NCI-H446 (cell line): Measurements from ENCODE around the gene GRAMD1C.
A peak's percentile ranks its signal among the peaks of the same experiment; 100 is the strongest.

ENCODE experiments used
- DNase-seq, 2 experiments: peaks; one replicate each; lab custom pipeline; 2025; lab: John Stamatoyannopoulos, UW

Gene GRAMD1C

DNA sequence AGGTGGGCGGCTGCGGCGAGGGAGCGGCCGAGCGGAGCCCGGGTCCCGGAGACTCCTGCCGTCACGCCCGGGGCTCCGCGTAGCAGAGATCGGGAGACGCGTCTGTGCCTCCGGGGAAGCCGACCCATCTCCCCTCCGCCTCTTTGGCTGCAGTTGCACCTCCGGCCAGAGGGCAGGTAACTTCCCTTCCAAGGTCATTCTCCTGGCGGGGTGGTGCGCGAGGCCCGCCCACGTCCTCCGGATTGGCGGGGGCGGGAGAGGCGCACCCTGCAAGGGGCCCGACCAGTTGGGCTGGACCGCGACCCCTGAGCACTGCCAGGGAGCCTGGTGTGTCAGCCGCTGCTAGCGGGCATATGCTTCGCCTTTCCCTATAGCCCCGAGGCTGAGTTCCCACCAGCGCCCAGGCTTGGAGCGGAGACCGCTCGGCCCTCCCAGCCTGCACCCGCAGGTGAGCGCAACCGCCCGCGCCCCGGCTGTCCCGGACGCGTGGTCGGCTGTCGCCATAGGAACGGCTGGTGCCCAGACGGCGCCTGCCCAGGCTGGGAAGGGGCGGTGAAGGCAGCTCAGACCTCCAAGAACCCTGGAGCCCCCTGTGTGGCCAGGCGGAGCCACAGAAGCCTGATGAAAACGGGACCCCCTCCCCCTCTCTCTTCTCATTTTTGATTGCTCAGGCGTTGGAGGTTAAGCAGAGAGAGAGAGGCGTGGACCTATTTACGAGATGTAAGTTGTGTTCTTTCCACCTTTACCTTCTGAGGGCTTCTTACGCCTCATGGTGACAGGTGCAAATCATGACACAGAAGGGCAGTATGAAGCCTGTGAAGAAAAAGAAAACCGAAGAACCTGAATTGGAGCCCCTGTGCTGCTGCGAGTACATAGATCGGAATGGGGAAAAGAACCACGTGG lies 109.7 kb downstream of the GRAMD1C start:
- DNase-seq, result peak in 1 of 2 experiments; percentile 39

DNA sequence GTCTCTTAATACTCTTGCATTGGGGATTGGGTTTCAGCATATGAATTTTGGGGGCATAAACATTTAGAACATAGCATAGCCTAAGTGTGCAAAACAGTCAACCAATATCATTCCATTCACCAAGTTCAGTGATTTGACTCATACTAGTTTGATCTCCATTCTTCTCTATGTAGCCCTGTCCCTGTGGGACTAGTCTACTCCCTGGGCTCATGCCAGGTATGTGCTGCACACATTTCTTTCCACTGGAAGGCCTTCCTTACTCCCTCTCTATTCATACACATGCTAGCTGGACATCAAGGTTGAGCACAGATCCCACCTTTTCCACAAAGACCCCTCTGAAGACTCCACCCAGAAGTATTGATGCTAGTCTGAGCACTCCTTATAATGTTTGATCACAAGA lies 114.3 kb downstream of the GRAMD1C start:
- DNase-seq, result peak in 1 of 2 experiments; percentile 8

DNA sequence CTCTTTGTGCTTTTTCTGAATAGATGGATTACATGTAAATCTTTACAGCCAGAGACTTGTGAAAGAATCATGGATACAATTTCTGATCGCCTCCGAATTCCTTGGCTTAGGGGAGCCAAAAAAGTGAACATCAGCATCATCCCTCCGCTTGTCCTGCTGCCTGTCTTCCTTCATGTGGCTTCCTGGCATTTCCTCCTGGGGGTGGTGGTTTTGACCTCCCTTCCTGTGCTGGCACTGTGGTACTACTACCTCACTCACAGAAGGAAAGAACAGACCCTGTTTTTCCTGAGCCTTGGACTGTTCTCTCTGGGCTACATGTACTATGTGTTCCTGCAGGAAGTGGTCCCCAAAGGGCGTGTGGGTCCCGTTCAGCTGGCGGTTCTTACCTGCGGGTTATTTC lies 115.1 kb downstream of the GRAMD1C start:
- no peak for DNase-seq

DNA sequence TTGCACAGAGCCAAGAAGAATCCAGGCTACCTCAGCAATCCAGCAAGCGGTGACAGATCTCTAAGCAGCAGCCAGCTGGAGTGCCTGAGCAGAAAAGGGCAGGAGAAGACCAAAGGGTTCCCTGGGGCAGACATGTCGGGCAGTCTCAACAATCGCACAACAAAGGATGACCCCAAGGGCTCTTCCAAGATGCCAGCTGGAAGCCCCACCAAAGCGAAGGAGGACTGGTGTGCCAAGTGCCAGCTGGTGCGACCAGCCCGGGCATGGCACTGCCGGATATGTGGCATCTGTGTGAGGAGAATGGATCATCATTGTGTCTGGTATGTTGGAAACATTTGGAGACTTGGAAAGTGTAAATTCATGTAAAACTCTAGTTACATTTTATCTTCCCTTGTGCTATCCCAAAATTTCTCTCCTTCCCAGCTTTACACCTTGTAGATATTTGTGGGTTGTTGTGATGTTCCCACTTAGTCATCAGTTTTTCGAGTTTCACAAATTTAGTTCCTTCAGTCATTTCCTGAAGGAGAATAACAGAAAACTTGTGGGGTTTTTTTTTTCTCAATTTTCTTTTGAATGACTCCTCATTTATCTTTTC lies 115.6 kb downstream of the GRAMD1C start:
- DNase-seq, result peak in 1 of 2 experiments; percentile 70

DNA sequence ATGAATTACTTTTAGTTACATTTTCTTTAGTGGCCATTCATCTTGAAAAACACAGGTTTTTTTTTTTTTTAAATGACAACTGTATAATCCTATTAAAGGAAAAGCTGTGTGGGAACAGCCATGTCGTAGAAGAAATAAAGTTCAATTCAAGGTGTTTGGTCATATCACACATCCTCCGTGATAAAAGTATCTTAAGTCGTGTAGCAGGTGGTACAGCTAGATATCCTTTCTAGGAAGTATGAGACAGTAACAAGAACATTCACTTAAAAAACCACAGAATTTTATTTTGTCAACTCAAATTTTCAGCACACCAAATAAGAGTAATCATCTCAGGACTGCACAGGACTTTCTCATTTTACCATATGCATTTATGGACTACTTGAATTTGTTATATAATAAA lies 125.3 kb downstream of the GRAMD1C start:
- no peak for DNase-seq

DNA sequence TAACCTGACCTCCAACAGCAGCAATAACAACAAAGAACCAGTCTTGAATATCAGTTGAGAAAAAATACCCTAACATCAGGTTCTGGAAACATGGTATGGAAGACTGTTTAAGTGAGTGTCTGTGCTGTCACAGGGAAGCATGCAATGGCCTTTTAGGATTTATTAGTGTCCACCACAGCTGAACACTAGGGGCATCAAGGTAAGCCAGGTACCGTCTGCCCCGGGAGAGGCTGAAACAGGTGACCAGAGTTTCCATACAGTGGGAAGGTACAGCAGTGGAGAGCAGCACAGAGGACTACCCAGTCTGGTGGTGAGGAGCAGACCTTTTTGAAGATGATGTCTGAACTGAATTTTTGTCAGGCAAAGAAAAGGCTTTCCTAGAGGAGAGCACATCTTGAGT lies 127.6 kb downstream of the GRAMD1C start:
- DNase-seq, result no peak

DNA sequence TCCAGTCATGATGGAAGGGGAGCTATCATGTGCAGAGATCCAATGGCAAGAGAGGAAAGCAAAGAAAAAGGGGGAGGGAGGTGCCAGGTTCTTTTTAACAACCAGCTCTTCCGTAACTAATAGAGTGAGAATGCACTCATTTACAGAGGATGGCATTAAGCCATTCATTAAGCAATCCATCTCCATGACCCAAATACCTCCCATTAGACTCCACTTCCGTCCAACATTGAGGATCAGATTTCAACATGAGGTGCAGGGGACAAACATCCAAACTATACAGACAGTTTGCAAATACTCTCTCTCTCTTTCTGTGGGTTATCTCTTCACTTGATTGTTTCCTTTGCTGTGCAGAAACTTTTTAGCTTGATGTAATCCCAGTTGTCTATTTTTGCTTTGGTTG lies 130.4 kb downstream of the GRAMD1C start:
- DNase-seq, result peak in 1 of 2 experiments; percentile 14

DNA sequence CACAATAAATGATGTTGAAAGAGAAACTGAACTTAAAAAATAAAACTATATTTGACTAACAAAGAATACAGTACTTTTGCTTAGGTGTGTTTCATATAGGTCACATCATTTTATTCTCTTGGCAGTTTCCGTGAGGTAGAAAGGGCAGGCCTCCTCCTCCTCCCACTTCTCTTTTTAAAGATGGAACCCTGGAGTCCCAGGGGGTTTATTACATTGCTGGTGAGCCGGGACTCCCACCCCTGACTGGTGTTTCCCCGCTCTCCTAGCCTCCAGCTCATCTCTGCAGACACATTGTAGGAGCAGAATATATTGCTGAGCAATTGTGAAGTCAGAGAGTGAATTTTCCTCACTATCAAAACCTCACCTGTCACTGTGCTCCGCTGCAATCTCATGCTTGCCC lies 139.2 kb downstream of the GRAMD1C start:
- DNase-seq, result no peak

DNA sequence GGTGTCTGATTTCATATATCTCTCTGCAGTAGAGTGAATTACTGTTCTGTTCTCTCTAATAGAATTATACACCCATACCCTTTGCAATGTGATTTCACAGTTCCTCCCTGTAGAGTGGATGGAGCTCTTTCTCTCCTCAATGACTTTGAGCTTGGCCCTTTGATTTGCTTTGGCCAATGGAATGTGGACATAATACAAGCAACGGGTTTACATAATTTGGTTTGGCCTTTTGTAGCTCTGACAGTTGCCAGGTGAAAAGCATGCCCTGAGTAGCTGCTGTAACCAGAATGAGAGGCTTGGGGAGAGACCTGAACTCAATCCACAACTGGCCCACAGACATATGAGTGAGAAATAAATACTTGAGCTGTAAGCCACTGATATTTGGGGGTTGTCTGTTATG lies 141.3 kb downstream of the GRAMD1C start:
- DNase-seq, result no peak

DNA sequence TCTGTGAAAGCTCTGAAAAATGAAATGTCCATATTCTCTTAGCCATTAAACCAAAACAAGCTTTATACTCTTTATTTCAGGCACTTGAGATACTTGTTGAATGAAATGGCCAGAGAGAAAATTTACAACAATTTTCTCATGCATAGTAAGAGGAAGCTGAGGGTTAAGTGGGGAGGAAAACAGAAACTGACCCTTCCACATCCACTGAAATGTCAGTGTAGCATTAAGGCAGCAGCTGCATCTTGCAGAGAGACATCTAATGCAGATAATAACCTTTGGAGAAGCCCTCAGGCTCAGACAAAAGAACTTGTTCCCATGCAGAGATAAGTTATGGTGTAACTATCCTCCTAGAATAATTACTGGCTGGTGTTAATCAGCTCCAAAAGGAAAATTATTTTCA lies 143.2 kb downstream of the GRAMD1C start:
- DNase-seq, result no peak

DNA sequence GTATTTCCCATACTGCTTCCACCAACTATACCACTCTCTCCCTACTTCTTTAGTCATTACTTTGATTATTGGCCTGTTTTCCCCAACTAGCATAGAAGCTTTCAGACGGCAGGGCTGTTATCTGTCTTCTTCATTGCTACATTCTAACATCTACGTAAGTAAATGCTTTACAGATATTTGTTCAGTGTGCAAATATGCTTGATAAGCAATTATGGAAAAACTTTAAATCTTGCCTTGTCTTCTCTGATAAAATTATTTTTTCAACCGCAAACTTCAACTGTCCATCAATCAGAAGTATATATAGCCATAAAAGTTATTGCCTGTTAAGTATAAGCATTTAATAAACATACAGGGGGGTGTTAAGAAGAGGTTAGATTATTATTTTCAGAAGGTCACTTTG lies 145.0 kb downstream of the GRAMD1C start:
- DNase-seq, result no peak

DNA sequence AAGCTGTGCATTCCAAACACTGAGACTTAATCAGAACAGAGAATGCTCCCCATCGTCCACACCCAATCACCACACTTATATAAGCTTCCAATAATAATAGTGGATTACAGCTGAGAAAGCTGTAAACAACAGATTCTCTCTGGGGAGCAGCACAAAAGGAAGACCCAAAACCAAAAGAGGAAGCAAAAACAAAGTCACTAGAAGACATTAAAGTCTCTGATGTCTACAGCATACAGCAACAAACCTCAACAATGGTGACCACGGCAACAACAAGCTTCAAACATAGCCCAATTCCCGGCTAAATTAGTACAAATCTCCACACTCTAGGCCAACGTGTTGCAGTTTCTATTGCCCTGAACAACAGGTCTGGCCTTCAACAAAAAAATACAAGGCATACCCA lies 147.0 kb downstream of the GRAMD1C start:
- DNase-seq, result no peak
